Epithelial cell of esophagus (primary cell): ENCODE measurements around the gene ZMAT5.

Experiments used
- DNase-seq: peaks from one replicate; pipeline ENCODE4 v3.0.0; 2010; ENCODE audit warnings: low read depth
- H3K4me3 ChIP-seq: 2 replicates; pipeline ENCODE4 v1.5.1; 2011; ENCODE audit warnings: mild to moderate bottlenecking, low read length, control low read depth
- TF ChIP-seq, protein P1 (sequence below): IDR thresholded peaks from 2 replicates; pipeline ENCODE4 v1.5.1; 2011; ENCODE audit warnings: low read depth, mild to moderate bottlenecking, low read length, control low read depth, inconsistent platforms; ENCODE audit not compliant: insufficient read depth; ENCODE audit errors: missing control alignments

ZMAT5 gene

DNA sequence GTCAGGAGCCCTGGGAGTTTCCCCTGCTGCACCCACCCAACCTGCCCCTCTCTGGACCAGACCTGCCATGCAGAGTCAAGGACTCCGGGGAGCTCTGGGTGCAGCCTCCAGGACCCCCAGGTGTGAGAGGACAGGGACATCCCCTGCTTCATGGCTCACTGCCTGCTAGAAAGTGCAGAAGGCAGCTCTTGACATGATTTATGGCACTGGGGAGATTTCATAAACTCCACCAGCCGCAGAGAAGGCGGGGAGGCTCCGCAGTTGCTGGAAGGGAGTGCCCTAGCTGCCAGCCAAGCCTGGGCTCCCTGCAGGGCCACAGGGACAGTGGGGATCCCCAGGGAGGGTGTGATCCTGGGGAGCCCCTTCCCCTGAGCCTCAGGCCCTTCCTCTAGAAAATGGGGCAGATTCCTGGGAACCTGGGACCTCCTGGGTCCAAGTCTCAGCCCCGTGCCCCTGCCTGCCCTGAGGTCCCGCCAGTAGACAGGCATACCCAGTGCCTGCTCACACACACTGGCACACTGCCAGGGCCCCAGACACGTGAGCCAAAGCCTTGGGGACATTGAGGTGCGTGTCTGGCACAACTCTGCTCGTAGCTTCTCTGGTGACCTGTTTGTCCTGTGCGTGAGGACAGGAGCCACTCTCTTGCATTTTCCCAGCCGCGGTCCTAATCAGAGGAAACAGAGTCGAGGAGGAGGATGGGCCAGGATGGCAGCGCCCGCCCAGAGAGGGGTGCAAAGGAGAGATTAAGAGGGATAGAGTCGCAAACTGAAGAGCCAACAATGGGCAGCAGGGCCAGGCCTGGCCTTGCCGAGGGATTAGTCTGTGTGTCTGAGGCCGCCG is 33.2 kb downstream of the ZMAT5 start:
- no peak overlapping the region for H3K4me3 ChIP-seq
- no peak for DNase-seq
- TF ChIP-seq, protein P1, sequence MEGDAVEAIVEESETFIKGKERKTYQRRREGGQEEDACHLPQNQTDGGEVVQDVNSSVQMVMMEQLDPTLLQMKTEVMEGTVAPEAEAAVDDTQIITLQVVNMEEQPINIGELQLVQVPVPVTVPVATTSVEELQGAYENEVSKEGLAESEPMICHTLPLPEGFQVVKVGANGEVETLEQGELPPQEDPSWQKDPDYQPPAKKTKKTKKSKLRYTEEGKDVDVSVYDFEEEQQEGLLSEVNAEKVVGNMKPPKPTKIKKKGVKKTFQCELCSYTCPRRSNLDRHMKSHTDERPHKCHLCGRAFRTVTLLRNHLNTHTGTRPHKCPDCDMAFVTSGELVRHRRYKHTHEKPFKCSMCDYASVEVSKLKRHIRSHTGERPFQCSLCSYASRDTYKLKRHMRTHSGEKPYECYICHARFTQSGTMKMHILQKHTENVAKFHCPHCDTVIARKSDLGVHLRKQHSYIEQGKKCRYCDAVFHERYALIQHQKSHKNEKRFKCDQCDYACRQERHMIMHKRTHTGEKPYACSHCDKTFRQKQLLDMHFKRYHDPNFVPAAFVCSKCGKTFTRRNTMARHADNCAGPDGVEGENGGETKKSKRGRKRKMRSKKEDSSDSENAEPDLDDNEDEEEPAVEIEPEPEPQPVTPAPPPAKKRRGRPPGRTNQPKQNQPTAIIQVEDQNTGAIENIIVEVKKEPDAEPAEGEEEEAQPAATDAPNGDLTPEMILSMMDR, result no peak

DNA sequence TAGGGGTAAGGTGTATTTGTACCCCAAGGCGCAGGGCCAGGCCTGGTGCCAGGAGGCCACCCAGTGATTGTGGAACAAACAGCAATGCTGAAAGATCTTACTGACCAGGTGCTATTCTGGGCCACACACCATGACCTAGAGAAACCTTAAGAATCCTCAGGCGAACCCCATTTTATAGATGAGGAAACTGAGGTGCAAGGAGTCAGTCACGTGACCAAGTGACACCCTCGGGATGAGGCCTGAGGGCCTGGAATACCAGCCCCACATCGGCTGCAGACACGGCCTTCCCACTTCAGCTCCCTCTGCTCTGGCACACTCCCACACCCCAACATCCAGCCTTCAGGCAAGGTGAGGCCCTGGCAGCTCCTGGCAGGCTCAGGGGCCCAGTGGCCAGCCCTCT is 33.9 kb downstream of the ZMAT5 start:
- no peak overlapping the region for H3K4me3 ChIP-seq
- TF ChIP-seq, protein P1, result no peak
- no peak for DNase-seq

DNA sequence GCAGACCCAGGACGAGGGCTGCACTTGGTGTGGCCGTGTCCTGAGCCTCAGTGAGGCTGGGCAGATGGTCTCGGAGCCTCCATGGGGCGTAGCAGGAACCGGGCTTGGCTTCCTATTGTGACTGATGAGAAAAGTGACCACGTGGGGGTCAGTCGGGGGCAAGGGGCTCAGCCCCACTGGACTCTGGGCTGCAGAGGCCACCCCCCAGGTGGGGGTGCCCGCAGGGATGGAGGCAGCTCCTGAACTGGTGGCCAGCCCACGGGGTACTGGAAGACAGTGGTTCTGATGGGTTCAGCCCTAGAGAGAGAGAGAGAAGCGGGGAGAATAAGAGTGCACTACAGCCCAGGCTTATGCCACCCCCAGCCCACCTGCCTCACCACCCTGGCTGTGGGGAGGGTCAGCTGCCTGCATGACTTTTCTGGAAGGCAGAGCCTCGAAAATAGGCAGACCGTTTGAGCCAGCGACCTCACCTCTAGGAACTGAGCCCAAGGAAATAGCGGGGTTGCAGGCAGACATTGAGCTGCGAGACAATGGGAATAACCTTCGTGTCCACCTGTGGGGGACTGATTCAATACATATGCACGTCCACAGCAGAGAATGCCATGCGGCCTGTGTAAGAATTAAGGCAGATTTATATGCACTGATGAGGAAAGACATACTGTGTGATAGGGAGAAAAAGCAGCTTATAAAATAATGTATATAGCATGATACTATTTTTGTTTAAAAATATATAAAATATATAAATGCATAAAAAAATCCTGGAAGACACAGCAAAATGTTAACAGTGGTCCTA is 35.6 kb downstream of the ZMAT5 start:
- no peak for DNase-seq
- TF ChIP-seq, protein P1, result no peak

DNA sequence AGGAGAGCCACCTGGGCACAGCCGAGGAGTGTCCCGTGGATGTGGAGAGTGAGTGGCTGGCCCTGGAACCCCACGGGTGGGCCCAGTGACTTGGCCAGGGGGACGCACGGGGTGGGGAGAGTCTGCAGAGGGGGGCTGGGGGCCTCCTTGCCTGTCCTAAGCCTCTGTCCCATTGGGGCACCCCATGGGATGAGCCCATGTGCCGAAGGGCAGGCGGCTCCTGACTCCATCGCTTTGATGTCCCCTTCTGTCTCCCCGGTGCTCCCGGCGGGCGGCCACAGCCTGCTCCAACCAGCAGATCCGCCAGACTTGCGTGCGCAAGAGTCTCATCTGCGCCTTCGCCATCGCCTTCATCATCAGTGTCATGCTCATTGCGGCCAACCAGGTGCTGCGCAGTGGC is 37.6 kb downstream of the ZMAT5 start:
- H3K4me3 ChIP-seq, result no peak overlapping the region
- no peak for DNase-seq
- TF ChIP-seq, protein P1, result no peak

More for the DNA sequence above, 35.6 kb downstream of the ZMAT5 start:
- H3K4me3 ChIP-seq, result no peak overlapping the region

DNA sequence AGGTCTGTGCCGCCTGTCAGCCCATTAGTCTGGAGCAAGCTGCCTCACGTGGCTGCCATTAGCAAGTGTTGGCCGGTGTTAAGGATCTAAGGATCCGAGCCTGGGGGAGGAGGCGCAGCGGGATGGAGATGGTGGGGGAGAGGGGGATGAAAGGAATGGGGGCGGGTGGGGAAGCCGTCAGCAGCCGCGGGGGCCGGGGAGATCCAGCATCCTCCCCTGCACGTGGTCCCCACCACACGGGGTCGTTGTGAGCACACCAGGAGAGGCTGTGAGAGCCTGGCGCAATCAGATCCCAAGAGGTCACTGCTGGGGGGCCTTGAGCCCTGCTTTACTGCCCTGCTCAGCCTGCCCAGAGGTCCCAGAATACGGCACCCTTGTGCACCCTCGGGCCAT is 39.7 kb downstream of the ZMAT5 start:
- peak; percentile 30 for DNase-seq
- TF ChIP-seq, protein P1, result peak; percentile 42
- no peak overlapping the region for H3K4me3 ChIP-seq

DNA sequence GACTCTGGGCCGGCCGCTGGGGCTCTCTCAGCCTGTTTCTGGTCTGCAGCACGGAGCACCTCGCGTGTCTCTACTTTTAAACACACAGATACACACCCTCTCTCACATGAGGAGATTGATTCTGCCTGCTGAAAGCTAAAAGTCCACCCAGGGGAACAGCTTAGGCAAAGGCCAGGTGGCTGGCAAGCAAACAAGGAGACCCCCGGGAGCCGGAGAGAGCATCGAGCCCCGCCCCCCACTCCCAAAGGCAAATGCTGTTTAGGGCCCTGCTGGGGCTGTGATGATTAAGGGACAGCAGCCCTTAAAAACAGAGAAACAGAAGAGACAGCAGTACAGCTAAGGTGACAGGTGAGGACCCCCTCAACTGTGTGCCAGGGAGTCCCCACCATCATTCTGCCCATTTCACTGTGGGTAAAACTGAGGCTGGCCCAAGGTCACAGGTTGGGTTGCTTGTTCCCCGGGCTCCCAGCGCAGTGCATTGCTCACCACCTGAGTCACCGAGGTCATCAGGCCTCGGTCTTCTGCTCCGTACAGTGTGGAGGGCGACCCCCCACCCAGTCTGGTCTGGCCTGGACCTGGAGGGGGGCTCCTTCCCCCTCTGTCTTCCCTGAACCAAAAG is 40.2 kb downstream of the ZMAT5 start:
- DNase-seq, result no peak
- TF ChIP-seq, protein P1, result no peak
- no peak overlapping the region for H3K4me3 ChIP-seq
